Transverse colon (tissue), 4 donors: ENCODE measurements around the gene GRHPR. TPM values are rescaled to one million over a fixed set of nuclear protein-coding genes. Genes with fewer than 3 reads are reported as not detected.

Experiments
- DNase-seq: peaks from one replicate; pipeline ENCODE4 v3.0.0-alpha.2; 2019
- H3K27ac ChIP-seq, 4 donors: fragments of 200-600 bp; sonication (generic); 2 replicates each; pipeline ENCODE4 v1.5.1; 2016 to 2018; ENCODE audit warnings: inconsistent platforms in 4 of 4
- H3K27me3 ChIP-seq: fragments of 200-600 bp; sonication (generic); 2 replicates; pipeline ENCODE4 v1.5.1; 2017; ENCODE audit warnings: inconsistent platforms
- H3K36me3 ChIP-seq, 4 donors: fragments of 200-600 bp; sonication (generic); 2 replicates each; pipeline ENCODE4 v1.5.1; 2017 to 2019; ENCODE audit warnings: inconsistent platforms in 4 of 4
- H3K4me1 ChIP-seq, 4 donors: fragments of 200-600 bp; sonication (generic); 2 replicates each; pipeline ENCODE4 v1.5.1; 2017 to 2020; ENCODE audit warnings: inconsistent platforms in 4 of 4
- H3K4me3 ChIP-seq, 4 donors: fragments of 200-600 bp; sonication (generic); 1 replicate in 1 of 4; 2 replicates in 3 of 4; pipeline versions ENCODE4 v1.5.1 to v1.6.1; 2017 to 2019; ENCODE audit warnings: inconsistent platforms in 4 of 4
- H3K9me3 ChIP-seq, 2 donors: fragments of 200-600 bp; sonication (generic); 2 replicates each; pipeline ENCODE4 v1.5.1; 2017 to 2019; ENCODE audit warnings: inconsistent platforms in 2 of 2
- CTCF ChIP-seq, 5 experiments: fragments of 200-600 bp in 3 of 5; fragments of 450-650 bp in 2 of 5; sonication (generic) in 3 of 5; IDR thresholded peaks; 1 replicate in 2 of 5; 2 replicates in 3 of 5; pipeline ENCODE4 v1.5.1; 2016 to 2017; ENCODE audit warnings: antibody characterized with exemption in 5 of 5, inconsistent platforms in 3 of 5, mild to moderate bottlenecking in 2 of 5, moderate library complexity in 1 of 5
- EP300 ChIP-seq: sonication (generic); formaldehyde crosslinking; IDR thresholded peaks from one replicate; pipeline ENCODE4 v1.6.1; 2017; ENCODE audit warnings: antibody characterized with exemption, low read depth
- POLR2A ChIP-seq: fragments of 450-650 bp; IDR thresholded peaks from one replicate; pipeline ENCODE4 v1.6.1; 2016; ENCODE audit warnings: antibody characterized with exemption, mild to moderate bottlenecking, moderate library complexity
- POLR2AphosphoS5 ChIP-seq, 3 donors: sonication (generic); formaldehyde crosslinking; IDR thresholded peaks; one replicate each; pipeline ENCODE4 v1.6.1; 2016; ENCODE audit warnings: antibody characterized with exemption in 3 of 3
- WGBS, 2 donors: methylation state at CpG; one replicate each; pipeline ENCODE4 v1.1.5; 2018; ENCODE audit warnings: low coverage in 1 of 2; 5-methylcytosine and 5-hydroxymethylcytosine counted together
- in situ Hi-C, 4 donors: fragments of 200-750 bp; cut with MboI; loops; one replicate each; pipeline versions ENCODE4 v1.15.0 to v1.15.1; 2017; ENCODE audit warnings: low sequenced_read_pairs in 3 of 4, low pct_ligation_motif_present in 1 of 4, low pct_unique_long_range_greater_than_20kb in 1 of 4
- intact Hi-C: fragments of 100-400 bp; cut with DNase I; formaldehyde crosslinking; loops from one replicate; pipeline ENCODE4 v1.15.1; 2023; ENCODE audit warnings: low total_unique reads
- total RNA-seq, 4 donors: library from RNA; depleted of rRNA; stranded (reverse); fragments of >200 nt; gene quantifications; one replicate each; pipeline ENCODE4 v1.1.0, GENCODE V29; 2016

GRHPR gene
- total RNA-seq, 4 donors from 2014 or later: 48.6 to 131 (median 104) TPM

GRCh38 chr9:37415011-37415719 is 7.3 kb upstream of the GRHPR start:
- WGBS, 2 donors: 20 to 26% methylated on average over 8 to 22 of the region's 22 CpGs
- TF ChIP-seq POLR2AphosphoS5 (IDR thresholded peaks at IDR 0.05) (no peak), CTCF (IDR thresholded peaks at IDR 0.05) (peak; percentile 80 to 90 (median 87)), POLR2A (no peak), EP300 (no peak)
- no peak overlapping the region for H3K4me3 ChIP-seq
- in situ Hi-C loops: no loop called here
- no peaks in the 10 kb centered on the region for H3K9me3 ChIP-seq
- peak overlapping the region in 3 of 4 donors; percentile 8 to 25 (median 8) for H3K27ac ChIP-seq
- peaks cover 0 to 7% (median 0%) of the 10 kb centered on the region in 4 donors for H3K4me1 ChIP-seq
- no peaks in the 10 kb centered on the region for H3K27me3 ChIP-seq
- no peaks in the 10 kb centered on the region for H3K36me3 ChIP-seq
- intact Hi-C loops: no loop called here
- DNase-seq: peak; percentile 78

GRCh38 chr9:37417252-37417803 is 5.2 kb upstream of the GRHPR start:
- Histone ChIP-seq H3K36me3 (no peaks in the 10 kb centered on the region), H3K9me3 (no peaks in the 10 kb centered on the region), H3K4me3 (no peak overlapping the region), H3K27ac (no peak overlapping the region), H3K4me1 (peaks cover 0 to 13% (median 5%) of the 10 kb centered on the region in 4 donors), H3K27me3 (no peaks in the 10 kb centered on the region)
- WGBS, 2 donors: 88% methylated on average over 9 of the region's 9 CpGs; no CpG with 5 or more reads in 1 of the 2 donors
- TF ChIP-seq POLR2A (no peak), EP300 (no peak), POLR2AphosphoS5 (IDR thresholded peaks at IDR 0.05) (no peak), CTCF (IDR thresholded peaks at IDR 0.05) (no peak)
- intact Hi-C loops: no loop called here
- in situ Hi-C loops: no loop called here
- DNase-seq: no peak

GRCh38 chr9:37417857-37418618 is 4.5 kb upstream of the GRHPR start:
- 83% methylated on average over 9 of the region's 9 CpGs; no CpG with 5 or more reads in 1 of the 2 donors for WGBS, 2 donors
- intact Hi-C loops: no loop called here
- Histone ChIP-seq H3K27ac (no peak overlapping the region), H3K4me3 (no peak overlapping the region), H3K36me3 (no peaks in the 10 kb centered on the region), H3K27me3 (no peaks in the 10 kb centered on the region), H3K9me3 (no peaks in the 10 kb centered on the region), H3K4me1 (peaks cover 0 to 13% (median 5%) of the 10 kb centered on the region in 4 donors)
- DNase-seq: no peak
- in situ Hi-C loops: no loop called here
- TF ChIP-seq CTCF (IDR thresholded peaks at IDR 0.05): no peak
- TF ChIP-seq POLR2AphosphoS5 (IDR thresholded peaks at IDR 0.05): no peak
- TF ChIP-seq POLR2A: no peak
- no peak for TF ChIP-seq EP300

GRCh38 chr9:37419204-37419603 is 3.3 kb upstream of the GRHPR start:
- intact Hi-C loops: no loop called here
- H3K4me3 ChIP-seq: no peak overlapping the region
- H3K4me1 ChIP-seq: peaks cover 10 to 24% (median 16%) of the 10 kb centered on the region in 4 donors
- TF ChIP-seq POLR2AphosphoS5 (IDR thresholded peaks at IDR 0.05): no peak
- in situ Hi-C loops: no loop called here
- H3K27ac ChIP-seq: no peak overlapping the region
- no peaks in the 10 kb centered on the region for H3K36me3 ChIP-seq
- no peaks in the 10 kb centered on the region for H3K9me3 ChIP-seq
- no peaks in the 10 kb centered on the region for H3K27me3 ChIP-seq
- WGBS, 2 donors: 93 to 96% methylated on average over 2 to 5 of the region's 5 CpGs
- DNase-seq: no peak
